Neuronal stem cell (in vitro differentiated cells): ENCODE data around the gene TULP3.

ENCODE experiments used
- DNase-seq: peaks from one replicate; pipeline ENCODE4 v3.0.0-alpha.2; 2013; ENCODE audit warnings: low spot score
- H2AFZ ChIP-seq: one replicate; pipeline ENCODE4 v1.6.1; 2013; ENCODE audit warnings: mild to moderate bottlenecking, low read length, inconsistent platforms
- H2AK5ac ChIP-seq: 2 replicates; pipeline ENCODE4 v1.6.1; 2013; ENCODE audit warnings: low read depth, mild to moderate bottlenecking, inconsistent platforms, low read length, moderate library complexity, mixed read lengths
- H2BK120ac ChIP-seq: 2 replicates; pipeline ENCODE4 v1.6.1; 2013; ENCODE audit warnings: low read depth, mild to moderate bottlenecking, inconsistent platforms, low read length, moderate library complexity, mixed read lengths
- H2BK12ac ChIP-seq: one replicate; pipeline ENCODE4 v1.6.1; 2013; ENCODE audit warnings: low read length, inconsistent platforms
- H2BK15ac ChIP-seq: 2 replicates; pipeline ENCODE4 v1.6.1; 2013; ENCODE audit warnings: mild to moderate bottlenecking, low read length, inconsistent platforms, mixed read lengths
- H2BK5ac ChIP-seq: one replicate; pipeline ENCODE4 v1.6.1; 2013; ENCODE audit warnings: inconsistent platforms, mild to moderate bottlenecking, low read length, moderate library complexity
- H3K14ac ChIP-seq: one replicate; pipeline ENCODE4 v1.6.1; 2013; ENCODE audit warnings: low read length, inconsistent platforms
- H3K18ac ChIP-seq: 2 replicates; pipeline ENCODE4 v1.6.1; 2013; ENCODE audit warnings: low read length, inconsistent platforms
- H3K23ac ChIP-seq: 2 replicates; pipeline ENCODE4 v1.6.1; 2013; ENCODE audit warnings: low read depth, mild to moderate bottlenecking, mixed read lengths, low read length, inconsistent platforms; ENCODE audit not compliant: poor library complexity
- H3K27ac ChIP-seq: replicated peaks from 3 replicates; pipeline ENCODE4 v1.5.1; 2013; ENCODE audit warnings: low read length, inconsistent platforms
- H3K27me3 ChIP-seq, 3 experiments: 2 replicates each; pipeline ENCODE4 v1.6.1; 2013; ENCODE audit warnings: low read length in 3 of 3, mild to moderate bottlenecking in 2 of 3, inconsistent platforms in 1 of 3, low read depth in 1 of 3, mixed read lengths in 1 of 3, moderate library complexity in 1 of 3; ENCODE audit not compliant: control insufficient read depth in 3 of 3, insufficient read depth in 3 of 3
- H3K36me3 ChIP-seq, 2 donors: replicated peaks in 1 of 2; 2 replicates each; pipeline ENCODE4 v1.6.1; 2013; ENCODE audit warnings: low read length in 2 of 2; ENCODE audit not compliant: control insufficient read depth in 2 of 2, insufficient read depth in 2 of 2
- H3K4ac ChIP-seq: 2 replicates; pipeline ENCODE4 v1.6.1; 2013; ENCODE audit warnings: inconsistent platforms, mild to moderate bottlenecking, low read length, moderate library complexity
- H3K4me1 ChIP-seq, 2 donors: 1 replicate in 1 of 2; 2 replicates in 1 of 2; pipeline ENCODE4 v1.6.1; 2013; ENCODE audit warnings: low read length in 2 of 2, low read depth in 1 of 2; ENCODE audit not compliant: control insufficient read depth in 2 of 2, insufficient read depth in 1 of 2
- H3K4me2 ChIP-seq: one replicate; pipeline ENCODE4 v1.6.1; 2013; ENCODE audit warnings: mild to moderate bottlenecking, low read length, inconsistent platforms; ENCODE audit not compliant: insufficient read depth, poor library complexity, severe bottlenecking
- H3K4me3 ChIP-seq, 2 donors: 2 replicates each; pipeline ENCODE4 v1.5.1; 2013; ENCODE audit warnings: low read length in 2 of 2, mild to moderate bottlenecking in 2 of 2, inconsistent platforms in 1 of 2, moderate library complexity in 1 of 2
- H3K79me1 ChIP-seq: one replicate; pipeline ENCODE4 v1.6.1; 2013; ENCODE audit warnings: low read depth, mild to moderate bottlenecking, inconsistent platforms, low read length, moderate library complexity
- H3K9ac ChIP-seq: one replicate; pipeline ENCODE4 v1.6.1; 2013; ENCODE audit warnings: mild to moderate bottlenecking, low read depth, low read length, inconsistent platforms; ENCODE audit not compliant: poor library complexity
- H3K9me3 ChIP-seq, 2 donors: replicated peaks in 1 of 2; 2 replicates each; pipeline versions ENCODE3 to v1.6.1; 2013; ENCODE audit warnings: low read length in 2 of 2, mild to moderate bottlenecking in 2 of 2, inconsistent platforms in 1 of 2, low read depth in 1 of 2, mixed read lengths in 1 of 2, moderate library complexity in 1 of 2; ENCODE audit not compliant: control insufficient read depth in 2 of 2, insufficient read depth in 1 of 2
- H4K8ac ChIP-seq: one replicate; pipeline ENCODE4 v1.6.1; 2013; ENCODE audit warnings: low read depth, mild to moderate bottlenecking, inconsistent platforms, low read length, moderate library complexity
- H4K91ac ChIP-seq: one replicate; pipeline ENCODE4 v1.6.1; 2013; ENCODE audit warnings: low read length, low read depth, mild to moderate bottlenecking, inconsistent platforms; ENCODE audit not compliant: poor library complexity
- WGBS, 2 donors: extraction: QIAGEN DNeasy Blood & Tissue Kit; methylation state at CpG; one replicate each; pipeline ENCODE4 v1.1.7; 2013; ENCODE audit warnings: missing lambda C conversion rate in 2 of 2, mixed read lengths in 1 of 2; ENCODE audit not compliant: insufficient read length in 2 of 2, insufficient replicate concordance in 1 of 2; ENCODE audit errors: extremely low coverage in 2 of 2; 5-methylcytosine and 5-hydroxymethylcytosine counted together

TULP3 gene

GRCh38 chr12:2904260-2904659, 13.6 kb downstream of the TULP3 start:
- no peak overlapping the region for H3K27ac ChIP-seq
- H2BK12ac ChIP-seq, result no peak overlapping the region
- H3K18ac ChIP-seq, result no peak overlapping the region
- no peak overlapping the region for H2BK120ac ChIP-seq
- DNase-seq, result no peak
- no peaks in the 10 kb centered on the region for H3K79me1 ChIP-seq
- H3K4me2 ChIP-seq, result no peak overlapping the region
- no peak overlapping the region for H3K4ac ChIP-seq
- no peak overlapping the region for H3K23ac ChIP-seq
- H3K36me3 ChIP-seq, result peaks cover 0 to 12% of the 10 kb centered on the region in 2 donors
- no peak overlapping the region for H2BK15ac ChIP-seq
- no peak overlapping the region for H2BK5ac ChIP-seq
- H3K27me3 ChIP-seq, result no peaks in the 10 kb centered on the region
- no peaks in the 10 kb centered on the region for H3K9me3 ChIP-seq
- no peak overlapping the region for H4K8ac ChIP-seq
- H4K91ac ChIP-seq, result no peak overlapping the region
- H3K4me1 ChIP-seq, result no peaks in the 10 kb centered on the region
- no peak overlapping the region for H2AK5ac ChIP-seq
- H2AFZ ChIP-seq, result no peak overlapping the region
- no peak overlapping the region for H3K14ac ChIP-seq
- H3K4me3 ChIP-seq, result no peak overlapping the region
- no CpG with 5 or more reads among the region's 2 CpGs for WGBS, 2 donors
- no peak overlapping the region for H3K9ac ChIP-seq

- H3K27ac ChIP-seq, result no peak overlapping the region
- no peak overlapping the region for H2AFZ ChIP-seq
- H2BK15ac ChIP-seq, result no peak overlapping the region
- no peak overlapping the region for H3K4me3 ChIP-seq
- H3K27me3 ChIP-seq, result no peaks in the 10 kb centered on the region
- no peak for DNase-seq
- no peaks in the 10 kb centered on the region for H3K79me1 ChIP-seq
- no peaks in the 10 kb centered on the region for H3K9me3 ChIP-seq
- no peak overlapping the region for H2BK5ac ChIP-seq
- no peak overlapping the region for H2AK5ac ChIP-seq
- no peak overlapping the region for H4K91ac ChIP-seq
- no peak overlapping the region for H3K4ac ChIP-seq
- H3K36me3 ChIP-seq, result peaks cover 5 to 72% of the 10 kb centered on the region in 2 donors
- no peak overlapping the region for H3K23ac ChIP-seq
- no peak overlapping the region for H4K8ac ChIP-seq
- no peak overlapping the region for H2BK120ac ChIP-seq
- no peak overlapping the region for H2BK12ac ChIP-seq
- H3K4me1 ChIP-seq, result peaks cover 0 to 5% of the 10 kb centered on the region in 2 donors
- no peak overlapping the region for H3K4me2 ChIP-seq
- no peak overlapping the region for H3K18ac ChIP-seq
- no peak overlapping the region for H3K14ac ChIP-seq
- H3K9ac ChIP-seq, result no peak overlapping the region
- no CpG with 5 or more reads among the region's 3 CpGs for WGBS, 2 donors
These were observed 21.5 kb downstream of the TULP3 start for GRCh38 chr12:2912216-2912575.

- Histone ChIP-seq H3K9ac (no peak overlapping the region), H2AFZ (no peak overlapping the region), H3K9me3 (no peaks in the 10 kb centered on the region), H3K18ac (no peak overlapping the region), H3K36me3 (peaks cover 13 to 74% of the 10 kb centered on the region in 2 donors), H2BK15ac (no peak overlapping the region), H3K14ac (no peak overlapping the region), H2BK5ac (no peak overlapping the region), H3K4me1 (no peaks in the 10 kb centered on the region), H4K91ac (no peak overlapping the region), H3K4ac (no peak overlapping the region), H3K4me3 (no peak overlapping the region), H3K4me2 (no peak overlapping the region), H2AK5ac (no peak overlapping the region), H4K8ac (no peak overlapping the region), H3K27me3 (no peaks in the 10 kb centered on the region), H3K79me1 (no peaks in the 10 kb centered on the region), H2BK120ac (no peak overlapping the region), H2BK12ac (no peak overlapping the region), H3K27ac (no peak overlapping the region), H3K23ac (no peak overlapping the region)
- WGBS, 2 donors, result no CpG with 5 or more reads among the region's 2 CpGs
- DNase-seq, result no peak
These were observed 28.6 kb downstream of the TULP3 start for GRCh38 chr12:2919249-2919648.

- Histone ChIP-seq H3K4me3 (no peak overlapping the region), H2BK12ac (no peak overlapping the region), H3K23ac (no peak overlapping the region), H4K8ac (no peak overlapping the region), H3K27ac (no peak overlapping the region), H4K91ac (no peak overlapping the region), H3K79me1 (no peaks in the 10 kb centered on the region), H3K9me3 (no peaks in the 10 kb centered on the region), H3K14ac (no peak overlapping the region), H3K4me1 (no peaks in the 10 kb centered on the region), H3K9ac (no peak overlapping the region), H3K4ac (no peak overlapping the region), H3K18ac (no peak overlapping the region), H3K4me2 (no peak overlapping the region), H2BK5ac (no peak overlapping the region), H2BK15ac (no peak overlapping the region), H3K36me3 (peaks cover 18 to 78% of the 10 kb centered on the region in 2 donors), H2AK5ac (no peak overlapping the region), H3K27me3 (no peaks in the 10 kb centered on the region), H2AFZ (no peak overlapping the region), H2BK120ac (no peak overlapping the region)
- no CpG with 5 or more reads among the region's 2 CpGs for WGBS, 2 donors
- DNase-seq, result no peak
These were observed 31.6 kb downstream of the TULP3 start for GRCh38 chr12:2922329-2922728.
